Measurements from ENCODE around the gene OXSR1.

DNA sequence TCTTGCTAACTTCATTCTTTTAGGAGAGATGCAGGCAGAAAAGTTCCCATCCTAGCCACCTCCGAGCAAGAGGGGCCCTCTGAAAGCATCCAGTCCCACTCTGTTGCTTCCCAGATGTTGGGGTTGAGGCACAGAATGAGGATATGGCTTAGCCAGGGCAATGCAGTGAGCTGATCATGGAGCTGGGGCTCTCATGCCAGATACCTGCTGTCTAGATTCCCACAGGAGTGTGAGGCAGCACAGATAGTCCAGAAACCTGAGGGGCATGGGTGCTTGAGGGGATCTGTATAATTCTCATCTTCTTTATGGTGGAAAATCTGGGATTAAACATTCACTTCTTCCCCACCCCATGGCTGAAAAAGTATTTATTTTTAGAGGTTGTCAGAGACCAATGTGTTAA lies 101.5 kb downstream of the OXSR1 start:
- TF ChIP-seq, protein P1, sequence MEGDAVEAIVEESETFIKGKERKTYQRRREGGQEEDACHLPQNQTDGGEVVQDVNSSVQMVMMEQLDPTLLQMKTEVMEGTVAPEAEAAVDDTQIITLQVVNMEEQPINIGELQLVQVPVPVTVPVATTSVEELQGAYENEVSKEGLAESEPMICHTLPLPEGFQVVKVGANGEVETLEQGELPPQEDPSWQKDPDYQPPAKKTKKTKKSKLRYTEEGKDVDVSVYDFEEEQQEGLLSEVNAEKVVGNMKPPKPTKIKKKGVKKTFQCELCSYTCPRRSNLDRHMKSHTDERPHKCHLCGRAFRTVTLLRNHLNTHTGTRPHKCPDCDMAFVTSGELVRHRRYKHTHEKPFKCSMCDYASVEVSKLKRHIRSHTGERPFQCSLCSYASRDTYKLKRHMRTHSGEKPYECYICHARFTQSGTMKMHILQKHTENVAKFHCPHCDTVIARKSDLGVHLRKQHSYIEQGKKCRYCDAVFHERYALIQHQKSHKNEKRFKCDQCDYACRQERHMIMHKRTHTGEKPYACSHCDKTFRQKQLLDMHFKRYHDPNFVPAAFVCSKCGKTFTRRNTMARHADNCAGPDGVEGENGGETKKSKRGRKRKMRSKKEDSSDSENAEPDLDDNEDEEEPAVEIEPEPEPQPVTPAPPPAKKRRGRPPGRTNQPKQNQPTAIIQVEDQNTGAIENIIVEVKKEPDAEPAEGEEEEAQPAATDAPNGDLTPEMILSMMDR (IDR thresholded peaks at IDR 0.05), result no peak
- TF ChIP-seq SIN3A (IDR thresholded peaks at IDR 0.05; ENCODE audit: borderline replicate concordance, insufficient read depth, low read depth, low read length) (no peak), POLR2AphosphoS5 (IDR thresholded peaks at IDR 0.05; ENCODE audit: low read depth, low read length) (no peak)

Data from Panc1 (cell line).